Measurements from ENCODE around the gene IFNA6. TPM values are rescaled to one million over a fixed set of nuclear protein-coding genes. Genes with fewer than 3 reads are reported as not detected.
A peak's percentile ranks its signal among the peaks of the same experiment; 100 is the strongest.
"Not testable (repeated sequence)": the region's sequence is repeated elsewhere in the genome, so short reads cannot be mapped to it uniquely, and the experiment has no call there.

IFNA6 gene
- total RNA-seq = not detected
- long read RNA-seq = 0 reads

- DNase-seq = no peak
- no peak for ATAC-seq (ENCODE audit: poor library complexity)
- intact Hi-C loops (cut with DNase I) = no loop called here
Observed at GRCh38 chr9:21350787-21351186, at the start of gene IFNA6. TSS of gene IFNA6 (minus strand) at chr9:21350887. CDS start at chr9:21350887, 0 bp downstream.

GRCh38 chr9:21399956-21400355, 49.3 kb upstream of the IFNA6 start:
- ATAC-seq (ENCODE audit: poor library complexity) (no peak), DNase-seq (no peak)
- intact Hi-C loops (cut with DNase I) = loop anchor here (5.0 kb wide), 1 partner anchor 73 kb away; no protein-coding TSS in a partner anchor

- DNase-seq (no peak), ATAC-seq (ENCODE audit: poor library complexity) (no peak)
- intact Hi-C loops (cut with DNase I) = loop anchor here (5.0 kb wide), 1 partner anchor 72 kb away; no protein-coding TSS in a partner anchor
Observed at GRCh38 chr9:21398955-21399489, 48.3 kb upstream of the IFNA6 start.

GRCh38 chr9:21395778-21396717, 45.4 kb upstream of the IFNA6 start:
- ATAC-seq (ENCODE audit: poor library complexity) (peak; percentile 89), DNase-seq (peak; percentile 72)
- intact Hi-C loops (cut with DNase I) = loop anchor here (5.0 kb wide), 1 partner anchor 69 kb away; no protein-coding TSS in a partner anchor

GRCh38 chr9:21392270-21392669, 41.6 kb upstream of the IFNA6 start:
- intact Hi-C loops (cut with DNase I) = no loop called here
- DNase-seq (no peak), ATAC-seq (ENCODE audit: poor library complexity) (no peak)

- ATAC-seq (ENCODE audit: poor library complexity) (no peak), DNase-seq (no peak)
- intact Hi-C loops (cut with DNase I) = no loop called here
Observed at GRCh38 chr9:21385131-21385670, 34.5 kb upstream of the IFNA6 start, which contains the start of gene IFNA2. TSS of gene IFNA2 (minus strand) at chr9:21385398. CDS start at chr9:21385329, 69 bp downstream.

GRCh38 chr9:21383627-21384026, 32.9 kb upstream of the IFNA6 start:
- no peak for ATAC-seq (ENCODE audit: poor library complexity)
- intact Hi-C loops (cut with DNase I) = no loop called here
- DNase-seq = no peak

GRCh38 chr9:21381448-21382339, 31.0 kb upstream of the IFNA6 start:
- peak; percentile 12 for ATAC-seq (ENCODE audit: poor library complexity)
- intact Hi-C loops (cut with DNase I) = no loop called here

GRCh38 chr9:21371467-21371866, 20.8 kb upstream of the IFNA6 start:
- intact Hi-C loops (cut with DNase I); DNase-seq; ATAC-seq (ENCODE audit: poor library complexity): not testable (repeated sequence)

More at GRCh38 chr9:21381448-21382339, 31.0 kb upstream of the IFNA6 start:
- no peak for DNase-seq

- intact Hi-C loops (cut with DNase I) = no loop called here
- no peak for ATAC-seq (ENCODE audit: poor library complexity)
Observed at GRCh38 chr9:21367957-21368356, 17.3 kb upstream of the IFNA6 start, which contains the start of gene IFNA13. TSS of gene IFNA13 (minus strand) at chr9:21368057. CDS start at chr9:21368010, 47 bp downstream.

GRCh38 chr9:21367169-21367568, 16.5 kb upstream of the IFNA6 start:
- DNase-seq; ATAC-seq (ENCODE audit: poor library complexity); intact Hi-C loops (cut with DNase I): not testable (repeated sequence)

More at GRCh38 chr9:21367957-21368356, 17.3 kb upstream of the IFNA6 start, which contains the start of gene IFNA13:
- no peak for DNase-seq

- intact Hi-C loops (cut with DNase I) = no loop called here
- ATAC-seq (ENCODE audit: poor library complexity) (no peak), DNase-seq (no peak)
Observed at GRCh38 chr9:21362287-21362686, 11.6 kb upstream of the IFNA6 start.

GRCh38 chr9:21357479-21358460, 7.1 kb upstream of the IFNA6 start:
- no peak for DNase-seq
- ATAC-seq (ENCODE audit: poor library complexity) = no peak
- intact Hi-C loops (cut with DNase I) = no loop called here

- no peak for ATAC-seq (ENCODE audit: poor library complexity)
- intact Hi-C loops (cut with DNase I) = no loop called here
- DNase-seq = no peak
Observed at GRCh38 chr9:21348430-21348970, 2.2 kb downstream of the IFNA6 start.

- DNase-seq (no peak), ATAC-seq (ENCODE audit: poor library complexity) (no peak)
- intact Hi-C loops (cut with DNase I) = no loop called here
Observed at GRCh38 chr9:21340735-21341134, 10.0 kb downstream of the IFNA6 start.

- intact Hi-C loops (cut with DNase I) = loop anchor here (2.0 kb wide), 1 partner anchor 466 kb away; the partner anchor contains the start of gene MTAP
- DNase-seq (no peak), ATAC-seq (ENCODE audit: poor library complexity) (no peak)
Observed at GRCh38 chr9:21336457-21336856, 14.2 kb downstream of the IFNA6 start.

All from Right ventricle myocardium superior (tissue), 1 donor.